GM21717 (cell line): Measurements from ENCODE around the gene RBBP4.
"Not testable (repeated sequence)": the region's sequence is repeated elsewhere in the genome, so short reads cannot be mapped to it uniquely, and the experiment has no call there.

ENCODE experiments used
- ATAC-seq: cut with Tn5 transposase; IDR thresholded peaks from one replicate; pipeline ENCODE4 v1.9.1; 2021; ENCODE audit warnings: mild to moderate bottlenecking, moderate library complexity; ENCODE audit not compliant: unreplicated experiment

The RBBP4 gene

GRCh38 chr1:32639489-32640075, 11.4 kb upstream of the RBBP4 start:
- ATAC-seq = no peak

GRCh38 chr1:32642292-32642827, 8.6 kb upstream of the RBBP4 start:
- ATAC-seq = not testable (repeated sequence)

GRCh38 chr1:32644426-32644825, 6.6 kb upstream of the RBBP4 start:
- ATAC-seq = no peak

- ATAC-seq = no peak
Observed at GRCh38 chr1:32647308-32648134, 3.5 kb upstream of the RBBP4 start.

GRCh38 chr1:32650248-32650751, 708 bp upstream of the RBBP4 start, which contains the start of gene ZBTB8OS:
TSS of gene ZBTB8OS (minus strand) at chr1:32650550. CDS start at chr1:32650529, 21 bp downstream.
- ATAC-seq = peak; percentile 62

- peak; percentile 48 for ATAC-seq
Observed at GRCh38 chr1:32651461-32652073, 559 bp downstream of the RBBP4 start.

- no peak for ATAC-seq
Observed at GRCh38 chr1:32652244-32652962, 1.4 kb downstream of the RBBP4 start.

- ATAC-seq = no peak
Observed at GRCh38 chr1:32659581-32659980, 8.6 kb downstream of the RBBP4 start.

GRCh38 chr1:32665915-32666314, 14.9 kb downstream of the RBBP4 start:
- ATAC-seq = no peak

GRCh38 chr1:32666901-32667566, 16.0 kb downstream of the RBBP4 start:
- no peak for ATAC-seq

- not testable (repeated sequence) for ATAC-seq
Observed at GRCh38 chr1:32668716-32669115, 17.7 kb downstream of the RBBP4 start.

GRCh38 chr1:32676945-32677344, 25.9 kb downstream of the RBBP4 start:
- ATAC-seq = no peak

- not testable (repeated sequence) for ATAC-seq
Observed at GRCh38 chr1:32679993-32680392, 29.0 kb downstream of the RBBP4 start.

- no peak for ATAC-seq
Observed at GRCh38 chr1:32680642-32681041, 29.6 kb downstream of the RBBP4 start.

- no peak for ATAC-seq
Observed at GRCh38 chr1:32681509-32681908, 30.5 kb downstream of the RBBP4 start.

- no peak for ATAC-seq
Observed at GRCh38 chr1:32681999-32682398, 31.0 kb downstream of the RBBP4 start.

GRCh38 chr1:32683397-32683796, 32.4 kb downstream of the RBBP4 start:
- ATAC-seq = no peak

- ATAC-seq = no peak
Observed at GRCh38 chr1:32684167-32684811, 33.3 kb downstream of the RBBP4 start.

GRCh38 chr1:32685498-32685897, 34.5 kb downstream of the RBBP4 start:
- no peak for ATAC-seq

GRCh38 chr1:32686387-32686786, 35.4 kb downstream of the RBBP4 start:
- no peak for ATAC-seq
